ENCODE results near the gene STK39. TPM values are rescaled to one million over a fixed set of nuclear protein-coding genes. Genes with fewer than 3 reads are reported as not detected.

The STK39 gene
- total RNA-seq, 1 experiment from 2014 or later: 13.8 TPM

- POLR2A ChIA-PET: interaction anchor here (0.6 kb wide), 1 partner anchor 61 kb away, joined by 3 read pairs; no protein-coding TSS in a partner anchor
- Mint-ChIP-seq H3K9me3 (ENCODE audit: unreplicated experiment) (no peaks in the 10 kb centered on the region), H3K4me3 (ENCODE audit: unreplicated experiment) (no peak overlapping the region), H3K4me1 (ENCODE audit: insufficient read depth, unreplicated experiment) (peaks cover 10% of the 10 kb centered on the region), H3K27me3 (ENCODE audit: insufficient read depth, unreplicated experiment) (no peaks in the 10 kb centered on the region), H3K27ac (ENCODE audit: low read depth, unreplicated experiment) (no peak overlapping the region), H3K36me3 (ENCODE audit: insufficient read depth, unreplicated experiment) (no peaks in the 10 kb centered on the region)
- CTCF ChIA-PET: interaction anchor here (0.6 to 2.3 kb wide), 29 partner anchors 10 to 1753 kb away, joined by 3 to 27 read pairs (median 3); no protein-coding TSS in a partner anchor
- TF ChIP-seq CTCF (IDR thresholded peaks at IDR 0.05; ENCODE audit: unreplicated experiment): no peak
- no TSS peak for BruUV-seq (replicated peaks)
- intact Hi-C loops (cut with micrococcal nuclease): loop anchor here (1.0 to 10.0 kb wide), 4 partner anchors 112 to 787 kb away; partner anchors contain the start of gene STK39
- DNase-seq (ENCODE audit: unreplicated experiment): no peak
Observed at GRCh38 chr2:168135630-168136029, 111.8 kb downstream of the STK39 start.

- H3K9me3 Mint-ChIP-seq (ENCODE audit: unreplicated experiment): no peaks in the 10 kb centered on the region
- no peak for DNase-seq (ENCODE audit: unreplicated experiment)
- no peak overlapping the region for H3K27ac Mint-ChIP-seq (ENCODE audit: low read depth, unreplicated experiment)
- H3K36me3 Mint-ChIP-seq (ENCODE audit: insufficient read depth, unreplicated experiment): no peaks in the 10 kb centered on the region
- no peak overlapping the region for H3K4me3 Mint-ChIP-seq (ENCODE audit: unreplicated experiment)
- no peaks in the 10 kb centered on the region for H3K27me3 Mint-ChIP-seq (ENCODE audit: insufficient read depth, unreplicated experiment)
- POLR2A ChIA-PET: no interaction called here
- TF ChIP-seq CTCF (IDR thresholded peaks at IDR 0.05; ENCODE audit: unreplicated experiment): no peak
- BruUV-seq (replicated peaks): no TSS peak
- CTCF ChIA-PET: interaction anchor here (0.6 to 2.3 kb wide), 15 partner anchors 10 to 1596 kb away, joined by 3 to 27 read pairs (median 3); no protein-coding TSS in a partner anchor
- intact Hi-C loops (cut with micrococcal nuclease): loop anchor here (5.0 to 10.0 kb wide), 3 partner anchors 112 to 787 kb away; partner anchors contain the start of gene STK39
- H3K4me1 Mint-ChIP-seq (ENCODE audit: insufficient read depth, unreplicated experiment): peaks cover 10% of the 10 kb centered on the region
Observed at GRCh38 chr2:168135121-168135520, 112.3 kb downstream of the STK39 start.

- Mint-ChIP-seq H3K36me3 (ENCODE audit: insufficient read depth, unreplicated experiment) (peaks cover 3% of the 10 kb centered on the region), H3K4me3 (ENCODE audit: unreplicated experiment) (no peak overlapping the region), H3K27me3 (ENCODE audit: insufficient read depth, unreplicated experiment) (no peaks in the 10 kb centered on the region), H3K27ac (ENCODE audit: low read depth, unreplicated experiment) (no peak overlapping the region), H3K9me3 (ENCODE audit: unreplicated experiment) (no peaks in the 10 kb centered on the region), H3K4me1 (ENCODE audit: insufficient read depth, unreplicated experiment) (peaks cover 10% of the 10 kb centered on the region)
- no peak for TF ChIP-seq CTCF (IDR thresholded peaks at IDR 0.05; ENCODE audit: unreplicated experiment)
- ChIA-PET CTCF (interaction anchor here (0.6 to 2.3 kb wide), 8 partner anchors 15 to 1562 kb away, joined by 3 to 27 read pairs (median 4); no protein-coding TSS in a partner anchor), POLR2A (no interaction called here)
- no TSS peak for BruUV-seq (replicated peaks)
- intact Hi-C loops (cut with micrococcal nuclease): loop anchor here (10.0 kb wide), 1 partner anchor 620 kb away; no protein-coding TSS in a partner anchor
- no peak for DNase-seq (ENCODE audit: unreplicated experiment)
Observed at GRCh38 chr2:168134485-168134884, 112.9 kb downstream of the STK39 start.

- BruUV-seq (replicated peaks): no TSS peak
- ChIA-PET POLR2A (no interaction called here), CTCF (interaction anchor here (0.7 to 2.0 kb wide), 4 partner anchors 13 to 789 kb away, joined by 3 to 8 read pairs (median 3); no protein-coding TSS in a partner anchor)
- no peak for DNase-seq (ENCODE audit: unreplicated experiment)
- Mint-ChIP-seq H3K4me1 (ENCODE audit: insufficient read depth, unreplicated experiment) (peaks cover 10% of the 10 kb centered on the region), H3K27ac (ENCODE audit: low read depth, unreplicated experiment) (no peak overlapping the region), H3K9me3 (ENCODE audit: unreplicated experiment) (no peaks in the 10 kb centered on the region), H3K27me3 (ENCODE audit: insufficient read depth, unreplicated experiment) (no peaks in the 10 kb centered on the region), H3K36me3 (ENCODE audit: insufficient read depth, unreplicated experiment) (peaks cover 8% of the 10 kb centered on the region), H3K4me3 (ENCODE audit: unreplicated experiment) (no peak overlapping the region)
- TF ChIP-seq CTCF (IDR thresholded peaks at IDR 0.05; ENCODE audit: unreplicated experiment): no peak
- intact Hi-C loops (cut with micrococcal nuclease): loop anchor here (10.0 kb wide), 1 partner anchor 622 kb away; no protein-coding TSS in a partner anchor
Observed at GRCh38 chr2:168132389-168132788, 115.0 kb downstream of the STK39 start.

Measured in MCF 10A (cell line).